Suppressor macrophage treated with lipopolysaccharide for 4 hours (primary cell): Measurements from ENCODE around the gene CRISPLD2.
"Not testable (repeated sequence)": the region's sequence is repeated elsewhere in the genome, so short reads cannot be mapped to it uniquely, and the experiment has no call there.

ENCODE experiments used
- DNase-seq: peaks from one replicate; pipeline ENCODE4 v3.0.0-alpha.2; 2020

The CRISPLD2 gene

GRCh38 chr16:84863481-84863814 lies 43.7 kb downstream of the CRISPLD2 start:
- no peak for DNase-seq

- DNase-seq = no peak
These were observed 44.7 kb downstream of the CRISPLD2 start for GRCh38 chr16:84864326-84864955.

DNA sequence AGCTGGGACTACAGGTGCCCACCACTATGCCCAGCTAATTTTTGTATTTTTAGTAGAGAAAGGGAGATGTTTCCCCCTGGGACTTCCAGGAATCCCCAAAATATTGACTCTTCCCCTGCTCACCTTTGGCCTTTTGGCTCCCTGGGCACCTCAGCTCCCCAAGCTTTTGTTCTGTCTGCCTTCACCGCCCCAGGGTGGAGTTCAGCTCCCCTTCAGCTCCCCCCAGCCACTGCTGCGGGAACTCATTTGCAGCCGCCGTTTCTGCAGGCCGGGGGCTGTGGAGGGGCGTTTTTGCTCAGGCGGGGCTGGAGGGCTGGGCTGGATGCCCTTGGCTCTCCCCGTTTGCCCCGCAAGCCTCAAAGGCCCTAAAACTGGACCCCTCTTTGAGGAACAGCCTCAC lies 47.9 kb downstream of the CRISPLD2 start:
- DNase-seq = no peak

DNA sequence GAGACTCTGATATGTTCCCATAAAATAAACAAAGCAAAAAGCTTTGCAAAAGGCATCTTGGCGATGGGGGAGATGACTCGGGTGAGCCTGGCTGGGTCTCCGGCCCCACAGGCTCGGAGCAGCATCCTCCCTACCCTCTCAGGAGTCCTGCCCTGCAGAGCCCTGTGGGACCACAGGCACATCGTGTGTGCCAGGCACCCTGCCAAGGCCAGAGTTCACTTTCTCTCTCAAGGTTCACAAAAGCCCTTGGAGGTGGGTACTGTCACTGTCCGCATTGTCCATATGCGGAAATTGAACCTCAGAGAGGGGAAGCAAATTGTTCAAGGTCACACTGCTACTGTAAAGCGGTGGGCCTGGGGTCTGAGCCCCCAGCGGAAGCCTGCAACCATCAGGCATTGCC lies 48.5 kb downstream of the CRISPLD2 start:
- DNase-seq = no peak

- DNase-seq = no peak
These were observed 49.2 kb downstream of the CRISPLD2 start for GRCh38 chr16:84868829-84869472.

DNA sequence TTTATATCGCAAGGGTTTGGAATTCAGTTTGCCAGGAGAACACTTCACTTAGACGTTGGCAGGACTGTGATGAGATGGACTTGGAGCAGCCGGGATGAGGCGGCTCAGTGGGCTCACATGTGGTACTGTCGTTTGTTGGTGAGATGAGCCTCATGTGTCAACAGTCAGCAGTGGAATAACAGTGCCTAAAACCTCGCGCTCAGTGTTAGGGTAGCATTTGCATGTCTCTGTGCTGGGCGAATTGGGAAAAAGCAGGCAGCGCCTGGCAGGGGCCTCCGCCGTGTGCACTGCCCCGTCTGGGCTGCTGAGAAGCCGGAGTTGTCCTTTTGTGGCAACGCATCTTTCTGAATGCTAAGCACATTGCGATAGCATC lies 49.7 kb downstream of the CRISPLD2 start:
- DNase-seq = no peak

GRCh38 chr16:84872971-84873370 lies 53.2 kb downstream of the CRISPLD2 start:
- DNase-seq = not testable (repeated sequence)

- no peak for DNase-seq
These were observed 54.2 kb downstream of the CRISPLD2 start for GRCh38 chr16:84874004-84874435.

DNA sequence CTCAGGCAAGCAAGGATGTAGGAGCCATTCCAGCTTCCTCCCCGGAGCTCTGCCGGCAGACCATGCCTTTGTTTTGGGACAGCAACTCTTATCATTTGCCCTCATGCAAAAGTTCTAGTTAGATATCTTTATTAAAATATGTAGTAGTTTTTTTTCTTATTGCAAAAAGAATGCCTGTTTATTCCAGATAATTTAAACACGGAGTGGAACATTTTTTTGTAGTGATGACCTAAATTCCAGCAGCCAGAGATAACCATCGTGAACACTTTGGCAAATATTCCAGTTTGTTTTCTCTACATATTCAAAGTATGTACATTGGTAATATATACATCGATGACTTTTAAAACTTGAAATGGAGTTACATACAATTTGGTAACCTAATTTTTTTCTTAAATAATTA lies 54.8 kb downstream of the CRISPLD2 start:
- no peak for DNase-seq

DNA sequence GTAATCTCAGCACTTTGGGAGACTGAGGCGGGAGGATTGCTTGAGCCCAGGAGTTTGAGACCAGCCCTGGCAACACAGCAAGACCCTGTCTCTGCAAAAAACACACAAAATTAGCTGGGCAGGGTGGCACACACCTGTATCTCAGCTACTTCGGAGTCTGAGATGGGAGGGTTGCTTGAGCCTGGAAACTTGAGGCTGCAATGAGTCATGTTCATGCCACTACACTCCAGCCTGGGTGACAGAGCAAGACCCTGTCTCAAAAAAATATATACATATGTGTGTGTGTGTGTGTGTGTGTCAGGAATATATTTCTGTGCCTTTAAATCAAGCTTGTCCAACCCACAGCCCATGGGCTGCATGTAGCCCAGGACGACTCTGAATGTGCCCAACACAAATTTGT lies 55.2 kb downstream of the CRISPLD2 start:
- no peak for DNase-seq

- DNase-seq = no peak
These were observed 56.1 kb downstream of the CRISPLD2 start for GRCh38 chr16:84875846-84876245.

DNA sequence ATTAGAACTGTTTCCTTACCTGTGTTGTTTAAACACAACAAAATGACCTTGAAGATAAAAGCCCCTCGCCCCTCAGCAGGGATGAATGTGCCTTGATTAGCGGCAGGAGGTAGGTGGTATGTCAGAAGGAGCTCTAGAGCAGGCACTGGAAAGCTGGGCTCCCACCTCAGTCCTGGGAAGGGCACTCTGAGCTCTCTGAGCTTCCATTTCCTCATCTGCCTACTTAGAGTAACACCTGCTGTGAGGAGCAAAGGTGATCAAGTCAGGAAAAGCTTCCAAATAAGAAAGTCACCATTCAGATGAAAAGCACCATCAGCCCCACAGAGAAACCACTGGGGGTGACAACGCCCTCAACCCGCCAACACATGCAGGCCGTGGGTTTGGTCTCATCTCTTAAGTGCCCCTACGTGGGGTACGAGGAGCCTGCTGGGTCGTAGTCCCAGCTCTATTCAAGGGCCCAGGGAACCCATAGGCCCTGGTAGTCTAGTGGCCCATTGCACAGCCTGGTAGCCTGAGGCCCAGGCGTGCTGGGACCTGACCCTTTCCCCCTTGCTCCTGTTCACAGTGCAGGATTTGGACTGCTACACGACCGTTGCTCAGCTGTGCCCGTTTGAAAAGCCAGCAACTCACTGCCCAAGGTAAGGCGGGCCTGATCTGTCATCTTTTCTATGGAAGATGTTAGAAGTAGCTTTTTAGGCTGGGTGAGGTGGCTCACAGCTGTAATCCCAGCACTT lies 57.3 kb downstream of the CRISPLD2 start:
- no peak for DNase-seq

DNA sequence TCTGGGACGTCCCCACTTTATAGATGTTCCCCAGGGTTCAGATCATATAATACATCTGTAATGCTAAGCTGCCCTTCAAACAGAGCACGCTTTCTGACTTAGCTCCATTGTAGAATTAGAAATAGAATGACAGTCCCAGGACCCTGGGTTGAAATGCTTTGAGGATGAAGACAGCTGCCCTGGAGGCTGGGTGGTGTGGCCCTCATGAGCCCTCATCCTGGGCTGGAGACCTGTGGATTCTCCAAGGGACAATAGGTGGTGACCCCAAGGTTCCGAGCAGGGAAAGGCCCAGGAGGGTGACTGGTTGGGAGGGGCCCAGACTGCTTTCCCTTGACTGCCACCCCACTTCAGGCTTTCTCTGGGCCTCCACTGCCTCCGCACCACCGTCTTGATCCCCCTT lies 59.0 kb downstream of the CRISPLD2 start:
- no peak for DNase-seq

- no peak for DNase-seq
These were observed 60.0 kb downstream of the CRISPLD2 start for GRCh38 chr16:84879569-84880487.

GRCh38 chr16:84881702-84882521 lies 62.1 kb downstream of the CRISPLD2 start:
- DNase-seq = peak; percentile 62

DNA sequence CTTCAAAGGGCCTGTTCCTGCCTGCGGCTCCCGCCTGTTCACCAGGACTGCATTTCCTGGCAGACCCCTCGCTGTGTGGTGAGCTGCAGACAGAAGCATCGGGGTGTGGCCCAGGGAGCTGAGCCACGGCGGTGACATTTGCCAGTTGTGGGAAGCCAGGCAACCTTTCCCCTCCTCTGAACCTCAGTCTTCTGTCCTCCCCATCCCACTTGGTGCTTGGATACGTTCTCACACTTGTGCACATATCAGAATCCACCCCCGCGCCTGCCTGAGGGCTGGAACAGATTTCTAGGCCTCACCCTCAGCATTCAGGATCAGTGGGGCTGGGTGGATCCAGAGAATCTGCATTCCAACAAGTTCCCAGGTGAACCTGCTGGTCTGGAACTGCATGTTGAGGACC lies 63.5 kb downstream of the CRISPLD2 start:
- no peak for DNase-seq

DNA sequence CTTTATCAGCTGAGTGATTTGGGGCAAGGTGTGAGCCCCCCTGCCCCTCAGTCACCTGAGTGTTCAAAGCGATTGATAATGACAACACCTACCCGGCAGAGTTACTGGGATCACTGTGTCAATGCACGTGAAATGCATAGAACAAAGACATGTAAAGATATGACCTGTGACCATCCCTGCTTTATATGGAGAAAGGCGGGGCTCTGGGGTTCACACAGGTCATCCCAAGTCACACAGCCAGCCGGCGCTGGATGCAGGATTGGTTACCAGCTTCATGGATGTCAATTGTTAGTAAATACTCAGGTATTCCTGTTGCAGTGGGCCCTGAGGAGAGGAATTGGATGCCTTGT lies 64.4 kb downstream of the CRISPLD2 start:
- DNase-seq = no peak

GRCh38 chr16:84884596-84885341 lies 65.0 kb downstream of the CRISPLD2 start:
- DNase-seq = no peak

DNA sequence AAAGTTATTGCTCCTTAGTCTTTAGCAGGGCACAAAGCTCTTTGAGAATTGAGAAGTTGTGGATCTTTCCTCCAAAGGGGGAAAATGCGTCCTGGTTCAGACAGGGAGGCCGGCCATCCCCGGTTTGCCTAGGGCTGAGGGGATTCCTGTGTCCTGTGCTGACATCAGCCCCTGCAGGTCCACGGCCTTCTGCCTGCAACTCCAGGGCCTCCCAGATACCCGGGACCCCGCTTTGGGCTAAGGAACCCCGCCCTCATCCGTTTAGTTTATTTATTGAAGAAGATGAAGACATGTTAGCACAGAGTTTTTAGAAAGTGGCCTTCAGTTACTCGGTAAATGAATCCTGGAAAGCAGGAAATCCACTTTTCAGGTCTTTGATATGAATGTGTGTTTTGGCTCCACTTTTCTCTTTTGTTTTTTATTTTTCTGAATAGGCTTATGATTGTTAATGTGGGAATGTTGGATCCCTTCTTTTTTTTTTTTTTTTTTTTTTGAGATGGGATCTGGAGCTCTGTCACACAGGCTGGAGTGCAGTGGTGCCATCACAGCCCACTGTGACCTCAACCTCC lies 65.6 kb downstream of the CRISPLD2 start:
- DNase-seq = no peak

GRCh38 chr16:84886497-84887090 lies 66.8 kb downstream of the CRISPLD2 start:
- DNase-seq = no peak

DNA sequence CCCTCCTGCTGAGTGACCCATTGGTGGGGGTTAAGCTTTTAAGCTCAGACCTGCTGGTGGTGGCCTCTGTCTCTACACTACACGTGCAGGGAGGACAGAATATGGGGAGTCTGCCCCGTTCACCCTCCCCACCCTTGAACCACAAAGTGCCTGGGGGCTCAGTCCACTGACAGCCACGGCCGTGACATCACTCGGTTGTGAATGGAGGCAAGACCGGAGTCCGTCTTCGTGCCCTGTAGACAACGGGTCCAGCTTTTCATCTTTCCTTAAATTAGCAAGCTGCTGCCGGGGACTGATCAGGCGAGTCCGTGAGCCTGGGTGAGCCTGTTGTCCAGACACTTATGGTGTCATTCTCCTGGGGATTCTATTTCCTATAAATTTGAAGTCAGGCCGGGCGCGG lies 67.4 kb downstream of the CRISPLD2 start:
- DNase-seq = no peak
